Mesothelial cell of epicardium (in vitro differentiated cells): ENCODE data around the gene RTP2. TPM values are rescaled to one million over a fixed set of nuclear protein-coding genes. Genes with fewer than 3 reads are reported as not detected.
A peak's percentile ranks its signal among the peaks of the same experiment; 100 is the strongest.
"Not testable (repeated sequence)": the region's sequence is repeated elsewhere in the genome, so short reads cannot be mapped to it uniquely, and the experiment has no call there.

Source experiments
- DNase-seq, 2 experiments: peaks; one replicate each; pipeline ENCODE4 v3.0.0; 2021; ENCODE audit warnings: low spot score in 2 of 2; ENCODE audit not compliant: unreplicated experiment in 2 of 2
- H3K27ac Mint-ChIP-seq: 2 replicates; pipeline ENCODE4 v1.8.0; 2021; ENCODE audit warnings: mixed read lengths
- H3K27me3 Mint-ChIP-seq: 2 replicates; pipeline ENCODE4 v1.8.0; 2021; ENCODE audit warnings: low read depth, mixed read lengths
- H3K36me3 Mint-ChIP-seq: 2 replicates; pipeline ENCODE4 v1.8.0; 2021; ENCODE audit warnings: mixed read lengths
- H3K4me1 Mint-ChIP-seq: 2 replicates; pipeline ENCODE4 v1.8.0; 2021; ENCODE audit warnings: mixed read lengths
- H3K4me3 Mint-ChIP-seq: 2 replicates; pipeline ENCODE4 v1.8.0; 2021; ENCODE audit warnings: mild to moderate bottlenecking, moderate library complexity, mixed read lengths
- H3K9me3 Mint-ChIP-seq: 2 replicates; pipeline ENCODE4 v1.8.0; 2021; ENCODE audit warnings: mixed read lengths
- CTCF ChIP-seq: fragments of 200-600 bp; sonication (generic); IDR thresholded peaks from one replicate; pipeline ENCODE4 v1.5.0; 2021; ENCODE audit warnings: antibody characterized with exemption; ENCODE audit not compliant: unreplicated experiment
- total RNA-seq: library from RNA; stranded (reverse); gene quantifications from 3 replicates; pipeline ENCODE4 v1.2.1, GENCODE V29; 2021

RTP2 gene
- total RNA-seq, 1 donor from 2014 or later: not detected

DNA sequence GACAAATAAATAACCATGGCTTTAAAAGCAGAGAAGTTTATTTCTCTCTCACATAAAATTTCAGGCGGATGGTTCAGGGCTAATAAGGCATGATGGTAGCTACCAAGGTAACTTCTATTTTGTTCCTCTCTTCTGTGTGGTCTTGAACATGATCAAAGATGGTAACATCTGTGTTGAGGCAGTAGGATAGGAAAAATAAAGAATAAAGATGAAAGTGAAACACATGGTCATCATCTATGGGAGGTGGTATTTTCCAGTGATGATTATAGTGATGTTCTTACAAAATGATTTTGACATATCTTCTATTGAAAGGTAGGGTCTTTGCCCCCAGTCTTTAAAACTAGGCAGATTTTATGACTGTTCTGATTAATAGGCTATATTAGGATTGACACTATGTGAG, 17.9 kb downstream of the RTP2 start:
- no peak overlapping the region for H3K27ac Mint-ChIP-seq
- peaks cover 3% of the 10 kb centered on the region for H3K4me1 Mint-ChIP-seq
- H3K36me3 Mint-ChIP-seq: no peaks in the 10 kb centered on the region
- H3K9me3 Mint-ChIP-seq: peaks cover 17% of the 10 kb centered on the region
- no peak for TF ChIP-seq CTCF
- H3K4me3 Mint-ChIP-seq: no peak overlapping the region
- H3K27me3 Mint-ChIP-seq: peaks cover 2% of the 10 kb centered on the region
- no peak for DNase-seq

GRCh38 chr3:187681756-187682155, 20.6 kb downstream of the RTP2 start:
- H3K27me3 Mint-ChIP-seq, H3K27ac Mint-ChIP-seq, DNase-seq, H3K4me3 Mint-ChIP-seq, H3K36me3 Mint-ChIP-seq: not testable (repeated sequence)
- peaks cover 17% of the 10 kb centered on the region for H3K4me1 Mint-ChIP-seq
- peaks cover 16% of the 10 kb centered on the region for H3K9me3 Mint-ChIP-seq

DNA sequence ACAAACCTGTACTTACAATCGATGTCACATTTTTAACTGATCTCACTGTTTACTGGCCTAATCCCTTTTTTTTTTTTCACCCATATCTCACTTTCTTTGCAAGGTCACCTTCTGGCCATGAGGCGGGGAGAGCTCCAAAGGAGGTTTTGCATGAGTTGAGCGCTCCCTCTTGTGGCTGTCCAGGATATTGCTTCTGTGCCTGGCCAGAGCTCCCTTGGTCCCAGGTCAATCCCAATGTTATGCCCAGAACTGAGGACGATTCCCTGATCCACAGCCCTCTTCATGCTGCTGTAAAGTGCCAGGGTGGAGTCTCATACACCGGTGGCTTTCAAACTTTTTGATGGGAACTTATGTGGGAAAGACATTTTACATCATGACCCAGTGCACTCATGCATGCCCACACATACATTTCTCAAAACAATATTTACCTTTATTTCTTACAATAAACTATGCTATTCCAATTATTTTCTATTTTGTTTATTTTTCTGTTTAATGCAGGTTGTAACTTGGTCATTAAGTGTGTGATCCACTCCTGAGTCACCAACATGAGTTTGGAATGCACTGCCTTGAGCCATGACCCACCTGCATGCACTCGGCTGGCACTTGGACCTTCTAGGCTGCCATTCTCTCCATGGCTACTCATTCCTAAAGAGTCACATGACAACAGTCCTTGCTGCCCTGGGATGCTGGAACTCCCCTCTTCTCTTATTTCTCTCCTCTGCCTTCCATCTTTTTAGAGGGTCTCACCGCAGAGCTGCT, 22.5 kb downstream of the RTP2 start:
- H3K36me3 Mint-ChIP-seq: no peaks in the 10 kb centered on the region
- peaks cover 13% of the 10 kb centered on the region for H3K27me3 Mint-ChIP-seq
- no peak overlapping the region for H3K4me3 Mint-ChIP-seq
- peaks cover 17% of the 10 kb centered on the region for H3K4me1 Mint-ChIP-seq
- peaks cover 3% of the 10 kb centered on the region for H3K9me3 Mint-ChIP-seq
- peak; percentile 92 for TF ChIP-seq CTCF
- peak overlapping the region; percentile 4 for H3K27ac Mint-ChIP-seq
- peak; percentile 54 to 82 for DNase-seq

DNA sequence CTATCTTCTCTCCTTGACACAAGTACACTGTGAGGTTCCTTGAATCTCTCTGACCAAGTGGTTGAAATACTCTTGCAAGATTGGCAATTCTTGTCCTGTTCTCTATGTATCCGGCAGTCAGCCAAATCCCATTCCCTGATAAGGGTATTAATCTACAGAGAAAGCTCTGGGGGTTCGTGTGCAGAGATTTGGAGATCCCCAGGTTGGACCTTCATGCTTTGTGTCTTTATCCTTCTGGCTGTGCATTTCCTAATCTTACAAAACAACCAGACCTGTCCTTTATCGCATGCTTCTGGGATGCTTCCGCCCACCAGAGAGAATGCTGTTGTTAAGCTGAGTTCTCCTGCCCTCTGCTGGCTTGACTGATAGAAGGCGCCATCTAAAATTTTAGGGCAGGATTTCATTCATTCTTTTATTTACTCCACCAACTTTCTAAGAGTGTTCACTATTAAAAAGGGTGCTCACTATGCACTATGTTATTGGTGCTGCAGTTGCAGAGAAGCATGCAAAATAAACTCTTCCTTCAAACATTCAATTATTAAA, 23.6 kb downstream of the RTP2 start:
- H3K36me3 Mint-ChIP-seq: no peaks in the 10 kb centered on the region
- H3K9me3 Mint-ChIP-seq: no peaks in the 10 kb centered on the region
- H3K27me3 Mint-ChIP-seq: peaks cover 22% of the 10 kb centered on the region
- DNase-seq: peak in 1 of 2 experiments; percentile 60
- TF ChIP-seq CTCF: no peak
- H3K27ac Mint-ChIP-seq: no peak overlapping the region
- peaks cover 17% of the 10 kb centered on the region for H3K4me1 Mint-ChIP-seq
- H3K4me3 Mint-ChIP-seq: no peak overlapping the region

DNA sequence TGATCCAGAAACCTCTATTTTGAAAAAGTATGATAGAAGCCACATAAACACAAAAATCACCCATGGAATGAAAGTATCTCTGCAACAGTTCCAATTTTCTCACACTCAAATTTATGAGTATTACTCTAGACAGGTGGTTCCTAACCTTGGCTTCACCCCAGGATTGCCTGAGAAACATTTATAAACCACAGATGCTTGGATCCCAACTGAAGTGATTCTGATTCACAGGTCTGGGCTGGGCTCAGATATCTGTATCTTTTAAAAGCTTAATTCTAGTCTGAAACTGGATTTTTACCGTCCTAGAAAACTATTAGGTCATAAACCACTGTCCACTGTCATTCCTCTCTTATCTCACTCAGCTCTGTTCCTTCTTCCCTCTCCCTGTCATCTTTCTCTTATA, 24.8 kb downstream of the RTP2 start:
- Mint-ChIP-seq H3K4me3 (no peak overlapping the region), H3K27ac (peak overlapping the region; percentile 62), H3K4me1 (peaks cover 17% of the 10 kb centered on the region), H3K9me3 (no peaks in the 10 kb centered on the region), H3K36me3 (no peaks in the 10 kb centered on the region), H3K27me3 (peaks cover 30% of the 10 kb centered on the region)
- no peak for TF ChIP-seq CTCF
- no peak for DNase-seq

DNA sequence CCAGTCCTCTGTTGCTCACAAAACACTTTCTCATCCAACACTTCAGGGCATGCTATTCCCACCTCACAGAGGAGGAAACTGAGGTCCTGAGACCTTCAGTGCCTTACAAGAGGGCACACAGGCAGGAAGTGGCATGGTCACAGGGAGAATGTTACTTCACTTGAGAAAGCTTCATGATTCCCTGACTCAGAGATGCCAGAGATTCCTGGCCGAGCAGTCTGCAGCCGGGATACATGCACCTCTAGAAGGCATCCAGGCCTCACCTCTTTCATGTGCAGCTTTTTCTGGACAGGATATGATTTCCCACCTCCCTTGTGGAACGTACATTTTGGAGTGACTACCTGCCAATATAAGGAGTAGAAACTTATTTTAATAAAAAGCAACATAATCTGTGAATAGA, 29.3 kb downstream of the RTP2 start:
- peaks cover 18% of the 10 kb centered on the region for H3K4me1 Mint-ChIP-seq
- peaks cover 69% of the 10 kb centered on the region for H3K27me3 Mint-ChIP-seq
- no peak for DNase-seq
- no peak for TF ChIP-seq CTCF
- H3K36me3 Mint-ChIP-seq: no peaks in the 10 kb centered on the region
- H3K4me3 Mint-ChIP-seq: no peak overlapping the region
- no peaks in the 10 kb centered on the region for H3K9me3 Mint-ChIP-seq
- no peak overlapping the region for H3K27ac Mint-ChIP-seq
